Spleen (tissue), 7 donors: ENCODE measurements around the gene BIVM.

Experiments
- CTCF ChIP-seq, 11 experiments: fragments of 200-600 bp in 7 of 11; fragments of 450-650 bp in 4 of 11; sonication (generic) in 4 of 11; IDR thresholded peaks in 8 of 11; conservative IDR thresholded peaks in 3 of 11; 1 replicate in 7 of 11; 2 replicates in 4 of 11; pipeline versions ENCODE4 v1.4.0 to v1.8.0; 2016 to 2021; ENCODE audit warnings: antibody characterized with exemption in 11 of 11, inconsistent platforms in 4 of 11, mild to moderate bottlenecking in 1 of 11
- POLR2AphosphoS5 ChIP-seq, 3 donors: sonication (generic); formaldehyde crosslinking; IDR thresholded peaks; one replicate each; pipeline ENCODE4 v1.5.1; 2017; ENCODE audit warnings: antibody characterized with exemption in 3 of 3
- donor health status: DM: no; HTN: no; CAD: no; lungs with moderate emphysema.
- donor health status: DM: no; HTN: no; CAD: no.
- donor health status: DM: no; HTN: no; CAD: no.

GRCh38 chr13:102879793-102880499 is 81.0 kb downstream of the BIVM start:
- TF ChIP-seq POLR2AphosphoS5 (IDR thresholded peaks at IDR 0.05) (no peak), CTCF (IDR thresholded peaks at IDR 0.05 in 8 of 11, conservative IDR thresholded peaks at IDR 0.05 in 3 of 11) (no peak)
